GM13976 (cell line): ENCODE results near the gene CEP19.
A peak's percentile ranks its signal among the peaks of the same experiment; 100 is the strongest.

Experiments
- DNase-seq: peaks from one replicate; pipeline ENCODE4 v3.0.0; 2012; ENCODE audit warnings: low spot score
- CTCF ChIP-seq: IDR thresholded peaks from 2 replicates; pipeline ENCODE4 v1.5.1; 2012; ENCODE audit warnings: borderline replicate concordance, mild to moderate bottlenecking; ENCODE audit not compliant: insufficient read depth; ENCODE audit errors: extremely low read depth, missing control alignments, control extremely low read depth
- in situ Hi-C: fragments of 300-500 bp; cut with MboI; formaldehyde crosslinking; loops from one replicate; pipeline ENCODE4 v1.12.0; 2022; ENCODE audit warnings: low sequenced_read_pairs, mixed read lengths, inconsistent platforms; ENCODE audit not compliant: unreplicated experiment

Gene CEP19

GRCh38 chr3:196706327-196706726 lies 5.7 kb downstream of the CEP19 start:
- TF ChIP-seq CTCF, result no peak
- no peak for DNase-seq

GRCh38 chr3:196700801-196701200 lies 11.2 kb downstream of the CEP19 start:
- TF ChIP-seq CTCF, result no peak
- no peak for DNase-seq
- in situ Hi-C loops, result no loop called here

More at GRCh38 chr3:196706327-196706726, 5.7 kb downstream of the CEP19 start:
- in situ Hi-C loops, result no loop called here

- in situ Hi-C loops, result no loop called here
- no peak for TF ChIP-seq CTCF
- DNase-seq, result no peak
Observed at GRCh38 chr3:196699749-196700148, 12.3 kb downstream of the CEP19 start.

- no peak for TF ChIP-seq CTCF
- no peak for DNase-seq
- in situ Hi-C loops, result no loop called here
Observed at GRCh38 chr3:196697270-196697669, 14.8 kb downstream of the CEP19 start.

- DNase-seq, result no peak
- in situ Hi-C loops, result no loop called here
- TF ChIP-seq CTCF, result no peak
Observed at GRCh38 chr3:196695849-196696226, 16.2 kb downstream of the CEP19 start.

GRCh38 chr3:196694941-196695848 lies 16.9 kb downstream of the CEP19 start:
- no peak for TF ChIP-seq CTCF
- in situ Hi-C loops, result no loop called here
- DNase-seq, result no peak

GRCh38 chr3:196694202-196694638 lies 17.8 kb downstream of the CEP19 start:
- no peak for TF ChIP-seq CTCF
- peak; percentile 61 for DNase-seq
- in situ Hi-C loops, result no loop called here
